T-helper 17 cell (primary cell): Measurements from ENCODE around the gene EPB41L5. TPM values are rescaled to one million over a fixed set of nuclear protein-coding genes. Genes with fewer than 3 reads are reported as not detected.
"Not testable (repeated sequence)": the region's sequence is repeated elsewhere in the genome, so short reads cannot be mapped to it uniquely, and the experiment has no call there.

ENCODE experiments used
- ATAC-seq: fragments of 150-1000 bp; cut with Tn5 transposase; 2 replicates; pipeline ENCODE4 v1.10.0; 2021; ENCODE audit warnings: mild to moderate bottlenecking, moderate library complexity
- DNase-seq, 3 donors: peaks; one replicate each; pipeline versions ENCODE4 v3.0.0 to v3.0.0-alpha.2; 2020 to 2021
- H3K9me3 ChIP-seq: one replicate; pipeline ENCODE4 v1.7.0; 2013; ENCODE audit warnings: low read length, mild to moderate bottlenecking; ENCODE audit not compliant: control insufficient read depth, poor library complexity, severe bottlenecking
- H3K27ac Mint-ChIP-seq: one replicate; pipeline ENCODE4 v1.8.0; 2022; ENCODE audit warnings: mild to moderate bottlenecking, moderate library complexity, mixed read lengths
- H3K27me3 Mint-ChIP-seq: one replicate; pipeline ENCODE4 v1.8.0; 2022; ENCODE audit warnings: mixed read lengths
- H3K36me3 Mint-ChIP-seq: one replicate; pipeline ENCODE4 v1.8.0; 2022; ENCODE audit warnings: low read depth, mixed read lengths
- H3K4me1 Mint-ChIP-seq: one replicate; pipeline ENCODE4 v1.8.0; 2022; ENCODE audit warnings: mild to moderate bottlenecking, mixed read lengths
- H3K4me3 Mint-ChIP-seq: one replicate; pipeline ENCODE4 v1.8.0; 2022; ENCODE audit warnings: mild to moderate bottlenecking, moderate library complexity, mixed read lengths
- total RNA-seq, 4 donors: library from RNA in 2 of 4; stranded (reverse) in 2 of 4; gene quantifications; one replicate each; pipeline ENCODE4 v1.2.3 and lab custom pipeline; 2022 to 2026

The EPB41L5 gene
- total RNA-seq, 2 donors from 2014 or later: 2.7 to 2.8 TPM

- Mint-ChIP-seq H3K27ac (no peak overlapping the region), H3K4me3 (no peak overlapping the region), H3K27me3 (no peaks in the 10 kb centered on the region), H3K4me1 (no peaks in the 10 kb centered on the region), H3K36me3 (peaks cover 3% of the 10 kb centered on the region)
- no peak for ATAC-seq
- no peak for DNase-seq
- no peaks in the 10 kb centered on the region for H3K9me3 ChIP-seq
Observed at GRCh38 chr2:120118471-120118870, 105.6 kb downstream of the EPB41L5 start.

- H3K4me1 Mint-ChIP-seq, H3K27ac Mint-ChIP-seq, H3K4me3 Mint-ChIP-seq, ATAC-seq, H3K9me3 ChIP-seq, H3K36me3 Mint-ChIP-seq, DNase-seq: not testable (repeated sequence)
- H3K27me3 Mint-ChIP-seq: peaks cover 14% of the 10 kb centered on the region
Observed at GRCh38 chr2:120121337-120121736, 108.5 kb downstream of the EPB41L5 start.

GRCh38 chr2:120123090-120123489, 110.2 kb downstream of the EPB41L5 start:
- H3K36me3 Mint-ChIP-seq: peaks cover 3% of the 10 kb centered on the region
- H3K27ac Mint-ChIP-seq: no peak overlapping the region
- ATAC-seq (no peak), DNase-seq (no peak)
- no peak overlapping the region for H3K4me3 Mint-ChIP-seq
- H3K27me3 Mint-ChIP-seq: peaks cover 14% of the 10 kb centered on the region
- no peaks in the 10 kb centered on the region for H3K9me3 ChIP-seq
- no peaks in the 10 kb centered on the region for H3K4me1 Mint-ChIP-seq

GRCh38 chr2:120125195-120125594, 112.3 kb downstream of the EPB41L5 start:
- Mint-ChIP-seq H3K27ac (no peak overlapping the region), H3K27me3 (peaks cover 14% of the 10 kb centered on the region), H3K36me3 (no peaks in the 10 kb centered on the region), H3K4me3 (no peak overlapping the region), H3K4me1 (no peaks in the 10 kb centered on the region)
- DNase-seq: no peak
- no peaks in the 10 kb centered on the region for H3K9me3 ChIP-seq
- ATAC-seq: no peak

- DNase-seq (no peak), ATAC-seq (no peak)
- Mint-ChIP-seq H3K36me3 (no peaks in the 10 kb centered on the region), H3K27ac (no peak overlapping the region), H3K4me3 (no peak overlapping the region), H3K4me1 (no peaks in the 10 kb centered on the region), H3K27me3 (peaks cover 14% of the 10 kb centered on the region)
- H3K9me3 ChIP-seq: no peaks in the 10 kb centered on the region
Observed at GRCh38 chr2:120128216-120128615, 115.3 kb downstream of the EPB41L5 start.

GRCh38 chr2:120132190-120132589, 119.3 kb downstream of the EPB41L5 start:
- peaks cover 5% of the 10 kb centered on the region for H3K36me3 Mint-ChIP-seq
- ATAC-seq (no peak), DNase-seq (no peak)
- no peaks in the 10 kb centered on the region for H3K27me3 Mint-ChIP-seq
- no peak overlapping the region for H3K27ac Mint-ChIP-seq
- H3K9me3 ChIP-seq: peaks cover 4% of the 10 kb centered on the region
- H3K4me1 Mint-ChIP-seq: no peaks in the 10 kb centered on the region
- H3K4me3 Mint-ChIP-seq: no peak overlapping the region

- H3K4me1 Mint-ChIP-seq: no peaks in the 10 kb centered on the region
- no peak overlapping the region for H3K4me3 Mint-ChIP-seq
- DNase-seq (no peak), ATAC-seq (no peak)
- H3K27ac Mint-ChIP-seq: no peak overlapping the region
- H3K27me3 Mint-ChIP-seq: no peaks in the 10 kb centered on the region
- peaks cover 4% of the 10 kb centered on the region for H3K9me3 ChIP-seq
- H3K36me3 Mint-ChIP-seq: peaks cover 5% of the 10 kb centered on the region
Observed at GRCh38 chr2:120132691-120133090, 119.8 kb downstream of the EPB41L5 start.

- Mint-ChIP-seq H3K4me1 (no peaks in the 10 kb centered on the region), H3K27ac (no peak overlapping the region), H3K27me3 (no peaks in the 10 kb centered on the region), H3K4me3 (no peak overlapping the region), H3K36me3 (peaks cover 5% of the 10 kb centered on the region)
- H3K9me3 ChIP-seq: peaks cover 4% of the 10 kb centered on the region
- DNase-seq (no peak), ATAC-seq (no peak)
Observed at GRCh38 chr2:120133572-120134244, 120.8 kb downstream of the EPB41L5 start.

GRCh38 chr2:120134263-120134662, 121.4 kb downstream of the EPB41L5 start:
- DNase-seq: no peak
- Mint-ChIP-seq H3K27me3 (no peaks in the 10 kb centered on the region), H3K27ac (no peak overlapping the region), H3K4me1 (no peaks in the 10 kb centered on the region), H3K36me3 (peaks cover 5% of the 10 kb centered on the region), H3K4me3 (no peak overlapping the region)
- H3K9me3 ChIP-seq: peaks cover 4% of the 10 kb centered on the region
- ATAC-seq: no peak

GRCh38 chr2:120135013-120135412, 122.1 kb downstream of the EPB41L5 start:
- H3K4me1 Mint-ChIP-seq, ATAC-seq, DNase-seq, H3K36me3 Mint-ChIP-seq, H3K27ac Mint-ChIP-seq, H3K9me3 ChIP-seq, H3K4me3 Mint-ChIP-seq, H3K27me3 Mint-ChIP-seq: not testable (repeated sequence)

- no peaks in the 10 kb centered on the region for H3K36me3 Mint-ChIP-seq
- H3K4me3 Mint-ChIP-seq: no peak overlapping the region
- H3K27me3 Mint-ChIP-seq: no peaks in the 10 kb centered on the region
- no peak for DNase-seq
- no peak for ATAC-seq
- no peaks in the 10 kb centered on the region for H3K9me3 ChIP-seq
- H3K4me1 Mint-ChIP-seq: no peaks in the 10 kb centered on the region
- no peak overlapping the region for H3K27ac Mint-ChIP-seq
Observed at GRCh38 chr2:120140866-120141265, 128.0 kb downstream of the EPB41L5 start.

GRCh38 chr2:120141300-120142069, 128.6 kb downstream of the EPB41L5 start:
- H3K27ac Mint-ChIP-seq: no peak overlapping the region
- no peaks in the 10 kb centered on the region for H3K4me1 Mint-ChIP-seq
- no peak overlapping the region for H3K4me3 Mint-ChIP-seq
- no peaks in the 10 kb centered on the region for H3K27me3 Mint-ChIP-seq
- H3K9me3 ChIP-seq: no peaks in the 10 kb centered on the region
- DNase-seq: no peak
- H3K36me3 Mint-ChIP-seq: no peaks in the 10 kb centered on the region
- no peak for ATAC-seq

- no peaks in the 10 kb centered on the region for H3K27me3 Mint-ChIP-seq
- no peak overlapping the region for H3K27ac Mint-ChIP-seq
- ATAC-seq: no peak
- H3K36me3 Mint-ChIP-seq: no peaks in the 10 kb centered on the region
- DNase-seq: no peak
- no peaks in the 10 kb centered on the region for H3K4me1 Mint-ChIP-seq
- H3K9me3 ChIP-seq: no peaks in the 10 kb centered on the region
- no peak overlapping the region for H3K4me3 Mint-ChIP-seq
Observed at GRCh38 chr2:120142528-120143219, 129.8 kb downstream of the EPB41L5 start.
